Keratinocyte (primary cell): Measurements from ENCODE around the gene ACO2. TPM values are rescaled to one million over a fixed set of nuclear protein-coding genes. Genes with fewer than 3 reads are reported as not detected.

Experiments used
- DNase-seq: peaks from one replicate; pipeline ENCODE4 v3.0.0-alpha.2; 2011; ENCODE audit warnings: low read depth, missing footprints, low spot score
- FAIRE-seq: peaks from 2 replicates; lab custom pipeline; 2011; peaks lifted over from hg19 to GRCh38; lab: Jason Lieb, UNC
- H2AFZ ChIP-seq: 2 replicates; pipeline ENCODE4 v1.6.0; 2012; ENCODE audit warnings: low read length, control low read depth, inconsistent platforms; ENCODE audit not compliant: control insufficient read depth
- H3K27ac ChIP-seq: 2 replicates; pipeline ENCODE4 v1.5.1; 2011; ENCODE audit warnings: low read length; ENCODE audit not compliant: control insufficient read depth, insufficient read depth
- H3K27me3 ChIP-seq: 3 replicates; pipeline ENCODE4 v1.6.0; 2011; ENCODE audit warnings: low read length; ENCODE audit not compliant: control insufficient read depth, insufficient read depth; ENCODE audit errors: extremely low read depth
- H3K36me3 ChIP-seq, 2 experiments: 2 replicates in 1 of 2; 3 replicates in 1 of 2; pipeline ENCODE4 v1.5.1; 2011; ENCODE audit warnings: low read length in 2 of 2, mild to moderate bottlenecking in 1 of 2; ENCODE audit not compliant: control insufficient read depth in 2 of 2, insufficient read depth in 2 of 2; ENCODE audit errors: extremely low read depth in 1 of 2
- H3K4me1 ChIP-seq: 3 replicates; pipeline ENCODE4 v1.5.1; 2011; ENCODE audit warnings: low read length; ENCODE audit not compliant: control insufficient read depth, insufficient read depth; ENCODE audit errors: extremely low read depth
- H3K4me2 ChIP-seq: 3 replicates; pipeline ENCODE4 v1.6.0; 2011; ENCODE audit warnings: low read depth, low read length; ENCODE audit not compliant: control insufficient read depth, insufficient read depth; ENCODE audit errors: extremely low read depth
- H3K4me3 ChIP-seq, 3 experiments: fragments of 200-600 bp in 1 of 3; sonication (generic) in 1 of 3; 2 replicates in 2 of 3; 3 replicates in 1 of 3; pipeline ENCODE4 v1.5.1; 2011 to 2016; ENCODE audit warnings: low read length in 3 of 3, mild to moderate bottlenecking in 3 of 3, control low read depth in 2 of 3, inconsistent platforms in 1 of 3, low read depth in 1 of 3, mixed read lengths in 1 of 3, mixed run types in 1 of 3, moderate library complexity in 1 of 3; ENCODE audit not compliant: control insufficient read depth in 2 of 3, insufficient read depth in 2 of 3; ENCODE audit errors: extremely low read depth in 1 of 3
- H3K79me2 ChIP-seq: 2 replicates; pipeline ENCODE4 v1.6.0; 2012; ENCODE audit warnings: low read length; ENCODE audit not compliant: control insufficient read depth, insufficient read depth
- H3K9ac ChIP-seq: 3 replicates; pipeline ENCODE4 v1.6.0; 2011; ENCODE audit warnings: low read length; ENCODE audit not compliant: control insufficient read depth, insufficient read depth; ENCODE audit errors: extremely low read depth
- H3K9me1 ChIP-seq: 3 replicates; pipeline ENCODE4 v1.6.0; 2011; ENCODE audit warnings: low read length; ENCODE audit not compliant: control insufficient read depth, insufficient read depth; ENCODE audit errors: extremely low read depth
- H3K9me3 ChIP-seq: 2 replicates; pipeline ENCODE4 v1.5.1; 2012; ENCODE audit warnings: low read depth, low read length; ENCODE audit not compliant: control insufficient read depth
- H4K20me1 ChIP-seq: 3 replicates; pipeline ENCODE4 v1.6.0; 2011; ENCODE audit warnings: low read length; ENCODE audit not compliant: control insufficient read depth, insufficient read depth; ENCODE audit errors: extremely low read depth
- EZH2 ChIP-seq: IDR thresholded peaks from one replicate; pipeline ENCODE4 v1.6.1; 2012; ENCODE audit warnings: inconsistent platforms, mild to moderate bottlenecking, low read length, moderate library complexity
- dilution Hi-C: fragments of 300-500 bp; cut with MboI; formaldehyde crosslinking; loops from one replicate; pipeline ENCODE4 v1.7.0; 2020; ENCODE audit warnings: low sequenced_read_pairs; ENCODE audit not compliant: extremely low pct_ligation_motif_present
- polyA plus RNA-seq, 5 experiments: library from polyadenylated mRNA; depleted of rRNA in 3 of 5; stranded (reverse) in 3 of 5; stranded (forward) in 1 of 5; unstranded in 1 of 5; fragments of >200 nt; gene quantifications; 1 replicate in 1 of 5; 2 replicates in 3 of 5; 3 replicates in 1 of 5; pipeline versions ENCODE4 v1.2.1 to v1.2.3, GENCODE V29; 2011 to 2012; ENCODE audit warnings: missing spikeins in 2 of 5, low read depth in 1 of 5, low replicate concordance in 1 of 5
- TF ChIP-seq, protein P1 (sequence below), 3 experiments: IDR thresholded peaks in 1 of 3; conservative IDR thresholded peaks in 1 of 3; optimal IDR thresholded peaks in 1 of 3; 2 replicates in 2 of 3; 3 replicates in 1 of 3; pipeline versions ENCODE3 to v1.5.1; 2011; ENCODE audit warnings: low read length in 3 of 3, mild to moderate bottlenecking in 3 of 3, moderate library complexity in 2 of 3, control low read depth in 1 of 3, inconsistent platforms in 1 of 3; ENCODE audit not compliant: insufficient read depth in 2 of 3; ENCODE audit errors: extremely low read depth in 1 of 3

ACO2 gene
- polyA plus RNA-seq, 1 donor (not counting 4 experiments of a cell fraction or from before 2014, with no cell fraction given) = 37.2 TPM

DNA sequence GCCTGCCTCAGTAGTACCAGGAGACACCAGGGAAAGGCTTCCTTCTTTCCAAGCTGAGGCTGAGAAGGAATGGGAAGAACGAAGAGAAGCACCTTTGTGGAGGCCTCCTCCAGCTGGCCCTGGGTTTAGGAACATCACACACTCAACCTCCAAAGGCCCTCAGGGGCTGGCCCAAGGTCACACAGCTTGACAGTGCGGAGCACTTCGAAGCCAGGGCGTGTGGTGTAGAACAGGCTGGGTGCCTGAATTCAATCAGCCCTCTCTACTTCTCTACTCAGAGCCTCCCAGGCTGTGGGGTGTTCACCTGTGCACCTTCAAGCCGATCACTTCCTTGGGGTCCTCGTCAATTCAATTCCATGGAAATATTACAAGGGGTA is 91.2 kb downstream of the ACO2 start:
- DNase-seq (no peak), FAIRE-seq (no peak)
- Histone ChIP-seq H3K9me1 (no peaks in the 10 kb centered on the region), H3K27ac (no peak overlapping the region), H3K4me2 (no peak overlapping the region), H3K4me1 (peaks cover 6% of the 10 kb centered on the region), H3K27me3 (peaks cover 28% of the 10 kb centered on the region), H3K9ac (no peak overlapping the region), H4K20me1 (no peaks in the 10 kb centered on the region), H3K9me3 (no peaks in the 10 kb centered on the region), H3K79me2 (no peaks in the 10 kb centered on the region), H3K4me3 (no peak overlapping the region), H3K36me3 (no peaks in the 10 kb centered on the region), H2AFZ (no peak overlapping the region)
- dilution Hi-C loops = no loop called here
- TF ChIP-seq EZH2 = no peak
- TF ChIP-seq, protein P1, sequence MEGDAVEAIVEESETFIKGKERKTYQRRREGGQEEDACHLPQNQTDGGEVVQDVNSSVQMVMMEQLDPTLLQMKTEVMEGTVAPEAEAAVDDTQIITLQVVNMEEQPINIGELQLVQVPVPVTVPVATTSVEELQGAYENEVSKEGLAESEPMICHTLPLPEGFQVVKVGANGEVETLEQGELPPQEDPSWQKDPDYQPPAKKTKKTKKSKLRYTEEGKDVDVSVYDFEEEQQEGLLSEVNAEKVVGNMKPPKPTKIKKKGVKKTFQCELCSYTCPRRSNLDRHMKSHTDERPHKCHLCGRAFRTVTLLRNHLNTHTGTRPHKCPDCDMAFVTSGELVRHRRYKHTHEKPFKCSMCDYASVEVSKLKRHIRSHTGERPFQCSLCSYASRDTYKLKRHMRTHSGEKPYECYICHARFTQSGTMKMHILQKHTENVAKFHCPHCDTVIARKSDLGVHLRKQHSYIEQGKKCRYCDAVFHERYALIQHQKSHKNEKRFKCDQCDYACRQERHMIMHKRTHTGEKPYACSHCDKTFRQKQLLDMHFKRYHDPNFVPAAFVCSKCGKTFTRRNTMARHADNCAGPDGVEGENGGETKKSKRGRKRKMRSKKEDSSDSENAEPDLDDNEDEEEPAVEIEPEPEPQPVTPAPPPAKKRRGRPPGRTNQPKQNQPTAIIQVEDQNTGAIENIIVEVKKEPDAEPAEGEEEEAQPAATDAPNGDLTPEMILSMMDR (optimal IDR thresholded peaks at IDR 0.05 in 1 of 3, IDR thresholded peaks at IDR 0.05 in 1 of 3, conservative IDR thresholded peaks at IDR 0.05 in 1 of 3; ENCODE audit: extremely low read depth in 1 of 3, insufficient read depth in 2 of 3, low read length in 3 of 3) = no peak

DNA sequence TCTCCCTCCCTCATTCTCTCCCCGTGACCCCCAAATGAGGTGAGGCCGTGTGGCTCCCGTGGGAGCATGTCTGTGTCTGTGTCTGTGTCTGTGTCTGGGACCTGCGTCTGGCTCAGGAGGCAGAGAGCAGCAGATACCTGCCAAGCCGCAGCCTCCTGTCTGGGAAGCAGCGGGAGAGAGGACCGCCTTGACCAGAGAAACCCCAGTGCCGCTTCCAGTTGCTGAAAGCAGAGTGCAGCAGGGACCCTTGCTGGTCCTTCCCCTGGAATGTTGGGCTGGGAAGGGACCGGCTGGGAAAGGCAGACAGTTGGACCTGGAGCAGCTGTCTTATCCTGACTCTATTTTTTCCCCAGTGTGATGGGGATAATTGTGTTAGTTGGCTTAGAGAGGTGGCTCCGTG is 92.4 kb downstream of the ACO2 start:
- no peaks in the 10 kb centered on the region for H3K79me2 ChIP-seq
- H3K36me3 ChIP-seq = no peaks in the 10 kb centered on the region
- no peak for FAIRE-seq
- TF ChIP-seq, protein P1 (optimal IDR thresholded peaks at IDR 0.05 in 1 of 3, IDR thresholded peaks at IDR 0.05 in 1 of 3, conservative IDR thresholded peaks at IDR 0.05 in 1 of 3; ENCODE audit: extremely low read depth in 1 of 3, insufficient read depth in 2 of 3, low read length in 3 of 3) = no peak
- no peak for TF ChIP-seq EZH2
- no peaks in the 10 kb centered on the region for H3K9me3 ChIP-seq
- H2AFZ ChIP-seq = no peak overlapping the region
- no peaks in the 10 kb centered on the region for H3K9me1 ChIP-seq
- no peak overlapping the region for H3K4me2 ChIP-seq
- dilution Hi-C loops = no loop called here
- no peak for DNase-seq
- no peaks in the 10 kb centered on the region for H4K20me1 ChIP-seq
- peaks cover 11% of the 10 kb centered on the region for H3K4me1 ChIP-seq
- H3K9ac ChIP-seq = no peak overlapping the region
- peaks cover 28% of the 10 kb centered on the region for H3K27me3 ChIP-seq
- H3K27ac ChIP-seq = no peak overlapping the region
- H3K4me3 ChIP-seq = no peak overlapping the region
